ENCODE results near the gene GDF7. TPM values are rescaled to one million over a fixed set of nuclear protein-coding genes. Genes with fewer than 3 reads are reported as not detected.

The GDF7 gene
- total RNA-seq, 1 donor from 2014 or later, result 11.1 TPM

DNA sequence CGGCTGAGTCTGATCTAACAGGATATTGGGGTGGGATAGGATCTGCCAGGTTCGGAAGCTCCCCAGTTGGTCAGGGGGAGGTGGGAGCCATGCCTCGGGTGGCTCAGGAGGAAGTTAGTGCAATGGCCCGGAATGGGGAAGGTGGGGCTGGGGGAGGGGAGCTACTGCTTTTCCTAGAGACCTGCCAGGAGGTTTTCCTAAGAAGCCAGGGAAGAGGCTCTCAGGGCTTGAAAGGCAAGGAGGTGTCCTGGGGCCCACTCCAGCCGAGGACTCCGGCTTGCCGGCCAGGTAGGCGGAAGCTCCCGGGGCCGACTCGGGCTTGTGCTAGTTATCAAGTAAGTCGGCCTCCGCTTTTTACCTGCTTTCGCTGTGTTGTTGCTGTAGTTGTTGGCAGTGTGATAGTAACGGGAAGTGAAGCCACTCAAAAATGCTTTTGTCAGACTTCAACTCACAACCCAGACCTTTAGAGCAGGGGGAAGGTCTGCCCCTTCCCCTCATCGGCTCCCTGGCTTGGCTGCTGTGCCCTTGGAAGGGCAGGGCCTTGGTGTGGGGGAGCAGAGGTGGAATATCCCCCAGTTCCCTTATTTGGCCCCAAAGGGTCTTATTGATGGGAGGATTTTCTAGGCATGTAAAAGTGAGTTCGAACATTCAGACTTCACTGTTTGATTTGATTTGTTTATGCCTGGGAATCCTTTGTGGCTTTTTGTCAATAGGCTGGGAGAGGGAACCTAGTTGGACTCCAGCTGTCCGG lies 5.4 kb downstream of the GDF7 start:
- no peak for DNase-seq (ENCODE audit: low read depth, low spot score)

DNA sequence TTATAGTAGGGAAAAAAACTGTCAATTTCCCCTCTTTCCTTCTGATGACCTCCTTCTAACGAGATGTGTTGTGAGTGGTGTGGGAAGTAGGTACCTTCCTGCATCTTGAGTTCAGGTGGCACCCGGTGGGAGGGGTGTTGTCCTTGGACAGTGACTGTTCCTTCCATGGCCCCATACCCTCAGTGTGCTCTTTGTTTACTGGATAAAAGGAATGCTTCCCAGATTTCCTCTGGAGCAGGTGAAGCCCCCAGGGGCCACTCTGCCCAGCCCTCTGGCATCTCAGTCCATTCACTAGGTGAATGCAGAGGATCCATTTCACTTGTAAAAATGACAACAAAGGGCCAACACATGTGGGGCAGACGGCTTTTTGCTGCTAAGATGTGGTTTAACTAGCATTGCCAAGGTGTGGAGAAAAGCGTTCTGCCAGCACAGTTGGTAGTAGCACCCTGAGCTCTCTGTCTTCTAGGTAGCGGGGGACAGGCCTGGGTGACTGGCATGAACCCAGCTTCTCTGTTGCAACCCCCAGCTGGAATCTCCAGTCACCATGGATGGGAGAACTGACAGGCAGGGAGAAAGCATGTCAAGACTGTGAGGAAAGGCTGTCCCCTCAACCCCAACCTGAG lies 6.9 kb downstream of the GDF7 start:
- DNase-seq (ENCODE audit: low read depth, low spot score), result no peak

- no peak for DNase-seq (ENCODE audit: low read depth, low spot score)
Measured at GRCh38 chr2:20674309-20674965, 7.5 kb downstream of the GDF7 start.

DNA sequence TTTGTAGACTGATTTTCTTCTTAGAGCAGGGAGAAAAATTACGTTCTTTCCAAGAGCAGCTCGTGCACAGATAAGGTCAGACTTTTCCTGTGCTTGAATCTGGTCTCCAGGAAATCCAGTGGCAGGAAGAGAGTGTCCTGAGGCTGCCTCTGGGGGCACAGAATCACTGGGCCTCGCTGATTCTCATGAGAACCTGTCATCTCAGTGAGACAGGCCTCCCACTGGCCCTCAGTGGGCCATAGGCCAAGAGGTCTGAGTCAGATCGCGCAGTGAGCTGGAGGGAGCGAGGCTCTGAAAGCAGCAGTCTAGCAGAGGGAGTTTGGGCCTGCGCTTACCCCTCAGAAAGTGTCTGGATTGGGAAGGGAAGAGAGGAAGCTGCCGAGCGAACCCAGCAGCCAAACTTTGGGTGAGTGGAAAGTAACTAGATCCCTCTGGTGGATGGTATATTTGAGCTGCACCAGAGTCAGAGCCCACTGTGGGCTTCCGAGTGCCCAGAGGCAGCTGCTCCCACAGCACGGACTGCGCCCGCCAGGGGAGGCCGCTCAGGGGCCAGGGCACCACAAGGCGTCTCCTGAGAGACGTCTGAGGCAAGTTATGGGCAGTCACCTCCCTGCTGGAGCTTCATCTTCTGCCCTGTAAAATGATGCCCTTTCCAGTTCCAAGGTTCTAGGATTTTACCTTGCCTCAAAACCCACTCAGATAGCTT lies 8.2 kb downstream of the GDF7 start:
- peak; percentile 57 for DNase-seq (ENCODE audit: low read depth, low spot score)

- no peak for DNase-seq (ENCODE audit: low read depth, low spot score)
Measured at GRCh38 chr2:20675701-20676352, 8.9 kb downstream of the GDF7 start.

GRCh38 chr2:20676353-20677215 lies 9.6 kb downstream of the GDF7 start:
- DNase-seq (ENCODE audit: low read depth, low spot score), result no peak

- no peak for DNase-seq (ENCODE audit: low read depth, low spot score)
Measured at GRCh38 chr2:20677301-20678085, 10.5 kb downstream of the GDF7 start.

- no peak for DNase-seq (ENCODE audit: low read depth, low spot score)
Measured at GRCh38 chr2:20678086-20678395, 11.1 kb downstream of the GDF7 start.

GRCh38 chr2:20678780-20679179 lies 11.8 kb downstream of the GDF7 start:
- DNase-seq (ENCODE audit: low read depth, low spot score), result no peak

DNA sequence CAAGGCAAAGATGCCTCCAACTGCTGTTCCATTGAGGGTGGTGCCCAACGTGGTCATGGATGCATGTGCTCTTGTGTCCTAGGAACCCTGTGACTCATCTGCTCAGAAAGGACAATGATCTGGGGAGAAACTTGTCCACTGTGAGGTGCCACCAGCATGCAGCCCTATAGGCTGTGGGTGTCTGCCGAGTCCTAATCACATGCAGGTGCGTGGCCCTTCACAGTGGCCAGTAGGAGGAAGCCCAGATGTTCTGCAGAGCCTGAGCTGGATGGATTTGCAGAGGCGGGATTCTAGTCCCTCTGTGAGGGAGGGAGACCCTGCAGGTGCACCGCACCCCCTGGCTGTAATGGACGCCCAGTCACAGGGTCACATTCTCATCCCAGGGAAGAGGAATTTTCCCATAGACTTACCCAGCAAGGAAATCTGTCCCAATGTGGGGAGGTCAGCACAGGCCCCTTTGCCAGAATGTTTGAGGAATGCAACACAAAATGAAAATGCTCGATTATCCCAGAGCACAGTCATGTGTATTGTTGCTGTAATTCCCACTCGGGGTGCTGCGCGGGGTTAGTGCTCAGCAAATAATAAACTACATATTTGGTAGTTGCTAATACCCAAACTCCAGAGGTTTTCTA lies 13.9 kb downstream of the GDF7 start:
- DNase-seq (ENCODE audit: low read depth, low spot score), result no peak

GRCh38 chr2:20682167-20682920 lies 15.4 kb downstream of the GDF7 start:
- DNase-seq (ENCODE audit: low read depth, low spot score), result no peak

GRCh38 chr2:20684581-20685063 lies 17.7 kb downstream of the GDF7 start:
- DNase-seq (ENCODE audit: low read depth, low spot score), result no peak

GRCh38 chr2:20687260-20687832 lies 20.4 kb downstream of the GDF7 start:
- no peak for DNase-seq (ENCODE audit: low read depth, low spot score)

DNA sequence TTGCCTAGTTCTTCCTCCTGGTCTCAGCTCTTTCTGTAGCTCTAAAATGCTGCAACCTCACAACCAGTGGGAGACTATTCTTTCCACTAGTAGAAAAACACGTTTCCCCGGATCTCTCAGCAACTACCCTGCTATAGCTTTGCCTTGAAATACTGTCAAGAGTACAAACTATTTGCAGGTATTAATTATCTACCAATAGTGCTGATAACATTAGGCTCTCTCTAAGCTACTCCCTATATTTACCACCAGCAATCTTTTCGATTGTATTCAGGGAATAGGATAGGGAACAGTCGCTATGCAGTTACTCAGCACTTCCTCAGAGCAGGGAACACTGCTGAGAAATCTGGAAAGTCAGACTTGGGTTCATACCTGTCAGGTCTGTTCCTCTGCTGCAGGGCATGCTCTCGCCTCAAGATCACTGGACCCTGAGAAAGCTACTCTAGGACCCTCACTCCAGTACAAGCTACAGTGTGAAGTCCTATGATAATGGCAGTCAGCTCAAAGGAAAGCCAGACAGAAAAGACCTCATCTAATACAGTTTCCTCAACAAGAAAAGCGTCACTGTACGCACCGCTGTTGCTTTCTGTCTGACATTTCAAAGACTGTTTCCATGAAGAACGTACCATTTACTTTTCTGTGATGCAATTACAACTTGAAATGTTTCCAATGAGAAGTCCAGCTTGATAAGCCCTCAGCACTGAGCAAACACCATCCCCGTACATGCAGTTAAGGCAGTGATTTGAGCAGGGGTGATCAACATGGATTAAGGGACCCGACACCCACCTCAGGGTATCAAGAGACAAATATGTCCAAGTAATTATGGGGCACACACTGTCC lies 22.7 kb downstream of the GDF7 start:
- no peak for DNase-seq (ENCODE audit: low read depth, low spot score)

GRCh38 chr2:20691076-20691734 lies 24.3 kb downstream of the GDF7 start:
- no peak for DNase-seq (ENCODE audit: low read depth, low spot score)

DNA sequence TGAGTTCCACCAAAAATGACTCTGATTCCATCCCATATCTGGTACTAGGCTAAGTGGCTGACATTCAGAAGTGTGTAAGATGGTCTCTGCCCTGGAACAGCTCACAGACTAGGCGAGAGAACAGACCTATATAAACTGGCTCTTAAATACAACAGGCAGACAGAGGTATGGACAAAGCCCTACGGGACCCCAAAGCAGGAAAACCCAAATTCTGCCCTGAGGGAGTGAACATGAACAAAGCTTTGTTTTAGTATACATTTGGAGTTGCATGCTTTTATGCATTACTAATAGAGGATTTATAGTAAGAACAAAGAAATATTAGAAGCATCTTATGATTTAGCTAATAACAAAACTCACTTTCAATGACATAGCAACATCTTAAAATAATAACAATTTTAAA lies 25.1 kb downstream of the GDF7 start:
- DNase-seq (ENCODE audit: low read depth, low spot score), result no peak

GRCh38 chr2:20693317-20693716 lies 26.4 kb downstream of the GDF7 start:
- DNase-seq (ENCODE audit: low read depth, low spot score), result no peak

Data from pulmonary artery endothelial cell (primary cell).